HG03025 (cell line): Measurements from ENCODE around the gene SHMT2.
A peak's percentile ranks its signal among the peaks of the same experiment; 100 is the strongest.
"Not testable (repeated sequence)": the region's sequence is repeated elsewhere in the genome, so short reads cannot be mapped to it uniquely, and the experiment has no call there.

Experiments used
- ATAC-seq: cut with Tn5 transposase; IDR thresholded peaks from one replicate; pipeline ENCODE4 v1.9.1; 2021; ENCODE audit warnings: mild to moderate bottlenecking, moderate library complexity; ENCODE audit not compliant: unreplicated experiment, low FRiP score

The SHMT2 gene

GRCh38 chr12:57258977-57259970 is 29.8 kb downstream of the SHMT2 start:
- no peak for ATAC-seq

- ATAC-seq: no peak
Measured at GRCh38 chr12:57260366-57260765, 30.9 kb downstream of the SHMT2 start.

- ATAC-seq: no peak
Measured at GRCh38 chr12:57261428-57261865, 31.9 kb downstream of the SHMT2 start.

- ATAC-seq: no peak
Measured at GRCh38 chr12:57262126-57262822, 32.8 kb downstream of the SHMT2 start.

- no peak for ATAC-seq
Measured at GRCh38 chr12:57263096-57263495, 33.6 kb downstream of the SHMT2 start.

GRCh38 chr12:57266681-57267080 is 37.2 kb downstream of the SHMT2 start:
- ATAC-seq: no peak

GRCh38 chr12:57268264-57268663 is 38.8 kb downstream of the SHMT2 start:
- ATAC-seq: no peak

GRCh38 chr12:57270966-57271470 is 41.5 kb downstream of the SHMT2 start:
- no peak for ATAC-seq

GRCh38 chr12:57272337-57273151 is 43.0 kb downstream of the SHMT2 start:
- ATAC-seq: no peak

- no peak for ATAC-seq
Measured at GRCh38 chr12:57273516-57273915, 44.0 kb downstream of the SHMT2 start.

- not testable (repeated sequence) for ATAC-seq
Measured at GRCh38 chr12:57276233-57276632, 46.7 kb downstream of the SHMT2 start.

- no peak for ATAC-seq
Measured at GRCh38 chr12:57276935-57277563, 47.5 kb downstream of the SHMT2 start.

GRCh38 chr12:57278465-57279381 is 49.2 kb downstream of the SHMT2 start:
- no peak for ATAC-seq

GRCh38 chr12:57280211-57281062 is 50.9 kb downstream of the SHMT2 start:
- peak; percentile 79 for ATAC-seq

GRCh38 chr12:57282073-57282472 is 52.6 kb downstream of the SHMT2 start:
- not testable (repeated sequence) for ATAC-seq
